Activated CD4-positive, alpha-beta T cell treated with anti-CD3 and anti-CD28 coated beads for 36 hours (primary cell): ENCODE data around the gene ABT1. TPM values are rescaled to one million over a fixed set of nuclear protein-coding genes. Genes with fewer than 3 reads are reported as not detected.

Experiments used
- ATAC-seq: fragments of 200-7000 bp; cut with Tn5 transposase; one replicate; pipeline ENCODE4 v1.10.0; 2021; ENCODE audit warnings: mild to moderate bottlenecking, moderate library complexity
- CTCF ChIA-PET: fragments of 350-600 bp; sonication (Branson Sonifier 250); formaldehyde crosslinking; loops from one replicate; lab custom pipeline; 2021; ENCODE audit warnings: antibody characterized with exemption; lab: Charles Lee
- POLR2A ChIA-PET: fragments of 350-600 bp; sonication (Branson Sonifier 250); formaldehyde crosslinking; loops from one replicate; lab custom pipeline; 2021; ENCODE audit warnings: antibody characterized with exemption, inconsistent platforms; lab: Charles Lee
- DNase-seq: peaks from one replicate; pipeline ENCODE4 v3.0.0-alpha.2; 2020
- H3K27ac Mint-ChIP-seq: one replicate; pipeline ENCODE4 v1.8.0; 2021; ENCODE audit warnings: mixed read lengths
- H3K27me3 Mint-ChIP-seq: one replicate; pipeline ENCODE4 v1.8.0; 2021; ENCODE audit warnings: mixed read lengths
- H3K36me3 Mint-ChIP-seq: one replicate; pipeline ENCODE4 v1.8.0; 2021; ENCODE audit warnings: low read depth, mixed read lengths
- H3K4me1 Mint-ChIP-seq: one replicate; pipeline ENCODE4 v1.8.0; 2021; ENCODE audit warnings: mixed read lengths
- H3K4me3 Mint-ChIP-seq: one replicate; pipeline ENCODE4 v1.8.0; 2021; ENCODE audit warnings: mild to moderate bottlenecking, moderate library complexity, mixed read lengths
- H3K9me3 Mint-ChIP-seq: one replicate; pipeline ENCODE4 v1.8.0; 2021; ENCODE audit warnings: low read depth, mixed read lengths
- intact Hi-C, 2 experiments: fragments of 100-400 bp; cut with DNase I in 1 of 2; cut with micrococcal nuclease in 1 of 2; formaldehyde crosslinking; loops; one replicate each; pipeline versions ENCODE4 v1.14.2 to v1.15.1; 2022 to 2024; cut with DNase I, micrococcal nuclease
- total RNA-seq, 2 experiments: library from RNA; stranded (reverse); gene quantifications; one replicate each; pipeline ENCODE4 v1.2.3, GENCODE V29; 2021

Gene ABT1
- total RNA-seq, 2 experiments from 2014 or later: 21.5 to 24.9 TPM

- Mint-ChIP-seq H3K4me1 (peaks cover 39% of the 10 kb centered on the region), H3K36me3 (peaks cover 5% of the 10 kb centered on the region), H3K27me3 (peaks cover 2% of the 10 kb centered on the region), H3K27ac (no peak overlapping the region), H3K9me3 (peaks cover 7% of the 10 kb centered on the region), H3K4me3 (no peak overlapping the region)
- no peak for ATAC-seq
- CTCF ChIA-PET: interaction anchor here (1.2 kb wide), 2 partner anchors 20 to 584 kb away, joined by 3 to 5 read pairs; no protein-coding TSS in a partner anchor
- DNase-seq: no peak
- POLR2A ChIA-PET: interaction anchor here (0.6 kb wide), 1 partner anchor 20 kb away, joined by 3 read pairs; no protein-coding TSS in a partner anchor
- intact Hi-C loops: no loop called here
Observed at GRCh38 chr6:26575494-26575939, 21.2 kb upstream of the ABT1 start.

GRCh38 chr6:26576407-26576843 lies 20.3 kb upstream of the ABT1 start:
- Mint-ChIP-seq H3K36me3 (peaks cover 5% of the 10 kb centered on the region), H3K27me3 (peaks cover 2% of the 10 kb centered on the region)

DNA sequence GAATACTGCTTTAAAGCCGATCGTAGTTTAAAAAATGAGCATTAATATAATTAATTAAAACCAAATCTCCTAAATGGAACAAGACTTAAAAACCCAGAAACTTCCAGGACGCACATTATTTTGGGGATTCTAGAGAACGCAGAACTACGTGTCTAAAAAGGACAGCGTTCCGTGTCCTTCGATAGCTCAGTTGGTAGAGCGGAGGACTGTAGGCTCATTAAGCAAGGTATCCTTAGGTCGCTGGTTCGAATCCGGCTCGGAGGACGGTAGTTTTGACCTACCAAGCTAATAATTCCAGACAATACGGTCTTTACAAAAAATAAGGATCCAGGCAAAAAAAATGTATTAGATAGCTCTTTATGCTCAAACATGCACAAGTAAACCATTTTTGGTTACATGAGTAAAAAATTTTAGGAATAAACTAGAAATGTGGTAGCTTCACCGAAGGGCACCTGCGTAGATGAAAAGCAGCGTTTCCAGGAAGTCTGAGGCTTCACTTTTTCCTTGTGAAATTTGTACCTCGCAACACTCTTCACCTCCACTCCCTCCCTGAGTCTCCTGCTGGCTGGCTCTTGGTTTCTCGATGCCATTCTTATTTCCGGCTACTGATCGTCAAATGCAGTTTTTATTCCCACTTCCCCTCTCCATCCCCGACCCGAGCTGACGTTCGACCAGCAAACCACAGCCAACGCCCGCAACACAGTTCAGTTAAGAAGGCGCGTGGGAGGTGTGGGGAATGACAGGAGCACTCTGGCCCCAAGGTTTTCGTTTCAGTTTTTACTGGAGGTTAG lies 19.6 kb upstream of the ABT1 start:
- H3K4me3 Mint-ChIP-seq: peak overlapping the region; percentile 71
- DNase-seq (peak; percentile 86), ATAC-seq (peak; percentile 65)
- H3K9me3 Mint-ChIP-seq: peaks cover 7% of the 10 kb centered on the region
- peaks cover 5% of the 10 kb centered on the region for H3K36me3 Mint-ChIP-seq
- H3K4me1 Mint-ChIP-seq: peaks cover 37% of the 10 kb centered on the region
- peak overlapping the region; percentile 68 for H3K27ac Mint-ChIP-seq
- peaks cover 2% of the 10 kb centered on the region for H3K27me3 Mint-ChIP-seq
- CTCF ChIA-PET: interaction anchor here (0.6 to 3.7 kb wide), 10 partner anchors 8 to 583 kb away, joined by 3 to 27 read pairs (median 3); no protein-coding TSS in a partner anchor
- POLR2A ChIA-PET: interaction anchor here (0.6 to 1.2 kb wide), 5 partner anchors 8 to 650 kb away, joined by 3 to 4 read pairs (median 4); partner anchors contain the start of gene BTN2A1
- intact Hi-C loops: loop anchor here in 1 of 2 experiments (1.0 kb wide), 1 partner anchor 19 kb away; the partner anchor contains the start of gene ABT1

More at GRCh38 chr6:26576407-26576843, 20.3 kb upstream of the ABT1 start:
- DNase-seq (no peak), ATAC-seq (no peak)
- peak overlapping the region; percentile 63 for H3K27ac Mint-ChIP-seq
- H3K4me3 Mint-ChIP-seq: peak overlapping the region; percentile 71
- H3K4me1 Mint-ChIP-seq: peaks cover 44% of the 10 kb centered on the region
- intact Hi-C loops: no loop called here
- POLR2A ChIA-PET: interaction anchor here (0.6 to 1.2 kb wide), 4 partner anchors 8 to 381 kb away, joined by 3 to 4 read pairs (median 4); partner anchors contain the start of gene BTN2A1
- H3K9me3 Mint-ChIP-seq: peaks cover 7% of the 10 kb centered on the region
- CTCF ChIA-PET: interaction anchor here (0.6 to 3.7 kb wide), 9 partner anchors 8 to 583 kb away, joined by 3 to 27 read pairs (median 3); no protein-coding TSS in a partner anchor

- Mint-ChIP-seq H3K36me3 (peaks cover 5% of the 10 kb centered on the region), H3K4me1 (peaks cover 33% of the 10 kb centered on the region), H3K9me3 (peaks cover 7% of the 10 kb centered on the region), H3K27ac (peak overlapping the region; percentile 68), H3K27me3 (peaks cover 2% of the 10 kb centered on the region), H3K4me3 (peak overlapping the region; percentile 71)
- intact Hi-C loops: loop anchor here in 1 of 2 experiments (1.0 kb wide), 1 partner anchor 19 kb away; the partner anchor contains the start of gene ABT1
- ATAC-seq: no peak
- DNase-seq: no peak
- CTCF ChIA-PET: interaction anchor here (1.4 to 3.7 kb wide), 5 partner anchors 9 to 36 kb away, joined by 3 to 27 read pairs (median 6); no protein-coding TSS in a partner anchor
- POLR2A ChIA-PET: interaction anchor here (1.2 kb wide), 1 partner anchor 9 kb away, joined by 4 read pairs; no protein-coding TSS in a partner anchor
Observed at GRCh38 chr6:26577720-26578072, 19.1 kb upstream of the ABT1 start.

- peaks cover 5% of the 10 kb centered on the region for H3K36me3 Mint-ChIP-seq
- H3K4me1 Mint-ChIP-seq: peaks cover 27% of the 10 kb centered on the region
- ChIA-PET POLR2A (no interaction called here), CTCF (interaction anchor here (0.6 to 3.7 kb wide), 4 partner anchors 13 to 27 kb away, joined by 3 to 27 read pairs (median 4); no protein-coding TSS in a partner anchor)
- peaks cover 7% of the 10 kb centered on the region for H3K9me3 Mint-ChIP-seq
- ATAC-seq: no peak
- intact Hi-C loops: no loop called here
- no peak for DNase-seq
- H3K27ac Mint-ChIP-seq: no peak overlapping the region
- peak overlapping the region; percentile 30 for H3K4me3 Mint-ChIP-seq
- H3K27me3 Mint-ChIP-seq: peaks cover 6% of the 10 kb centered on the region
Observed at GRCh38 chr6:26578279-26578678, 18.5 kb upstream of the ABT1 start.

GRCh38 chr6:26578741-26579140 lies 18.0 kb upstream of the ABT1 start:
- H3K4me1 Mint-ChIP-seq: peaks cover 27% of the 10 kb centered on the region
- no peak for DNase-seq
- POLR2A ChIA-PET: interaction anchor here (0.7 kb wide), 1 partner anchor 337 kb away, joined by 3 read pairs; no protein-coding TSS in a partner anchor
- no peak overlapping the region for H3K4me3 Mint-ChIP-seq
- ATAC-seq: no peak
- peaks cover 5% of the 10 kb centered on the region for H3K36me3 Mint-ChIP-seq
- CTCF ChIA-PET: interaction anchor here (0.6 to 3.7 kb wide), 5 partner anchors 12 to 81 kb away, joined by 3 to 27 read pairs (median 3); no protein-coding TSS in a partner anchor
- intact Hi-C loops: no loop called here
- peaks cover 10% of the 10 kb centered on the region for H3K27me3 Mint-ChIP-seq
- peaks cover 7% of the 10 kb centered on the region for H3K9me3 Mint-ChIP-seq
- H3K27ac Mint-ChIP-seq: no peak overlapping the region

DNA sequence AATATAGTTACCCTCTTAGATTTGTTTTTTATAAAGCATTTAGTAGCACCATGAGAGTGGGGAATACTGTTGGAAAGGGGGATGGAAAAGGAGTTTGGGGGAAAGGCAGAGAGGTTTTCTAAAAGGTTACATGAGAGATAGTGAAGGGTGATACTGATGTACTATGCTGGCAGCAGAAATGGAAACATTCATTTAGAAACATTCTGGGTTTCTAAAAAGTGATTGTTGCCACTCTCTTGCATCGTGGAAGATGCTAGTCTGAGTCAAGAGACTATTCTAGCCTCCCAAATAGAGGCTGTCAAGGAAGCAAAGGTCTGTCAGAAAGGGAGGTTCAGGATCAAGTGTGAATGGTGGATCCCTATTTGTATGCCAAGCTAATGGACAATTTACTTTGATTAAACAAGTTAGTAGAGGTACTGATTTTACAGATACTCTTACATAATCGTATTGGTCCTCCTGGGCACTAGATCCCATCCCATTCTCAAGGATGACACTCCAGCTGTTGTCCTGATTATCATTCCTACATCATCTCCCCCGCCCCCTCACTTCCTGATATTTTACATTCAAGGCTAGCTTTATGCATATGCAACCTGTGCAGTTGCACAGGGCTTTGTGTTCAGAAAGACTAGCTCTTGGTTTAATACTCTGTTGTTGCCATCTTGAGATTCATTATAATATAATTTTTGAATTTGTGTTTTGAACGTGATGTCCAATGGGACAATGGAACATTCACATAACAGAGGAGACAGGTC lies 15.4 kb upstream of the ABT1 start:
- Mint-ChIP-seq H3K9me3 (peaks cover 7% of the 10 kb centered on the region), H3K4me3 (no peak overlapping the region), H3K27ac (peak overlapping the region; percentile 5), H3K4me1 (peaks cover 25% of the 10 kb centered on the region), H3K36me3 (peaks cover 5% of the 10 kb centered on the region), H3K27me3 (peaks cover 23% of the 10 kb centered on the region)
- ATAC-seq: no peak
- no peak for DNase-seq
- intact Hi-C loops: no loop called here
- CTCF ChIA-PET: interaction anchor here (0.7 to 2.3 kb wide), 3 partner anchors 10 to 1069 kb away, joined by 5 to 12 read pairs (median 5); no protein-coding TSS in a partner anchor
- POLR2A ChIA-PET: no interaction called here

- Mint-ChIP-seq H3K27ac (no peak overlapping the region), H3K27me3 (peaks cover 35% of the 10 kb centered on the region), H3K4me1 (no peaks in the 10 kb centered on the region), H3K9me3 (no peaks in the 10 kb centered on the region), H3K36me3 (no peaks in the 10 kb centered on the region), H3K4me3 (no peak overlapping the region)
- CTCF ChIA-PET: interaction anchor here (0.7 to 1.0 kb wide), 3 partner anchors 12 to 168 kb away, joined by 3 to 5 read pairs (median 3); no protein-coding TSS in a partner anchor
- POLR2A ChIA-PET: no interaction called here
- DNase-seq (no peak), ATAC-seq (no peak)
- intact Hi-C loops: no loop called here
Observed at GRCh38 chr6:26588965-26589364, 7.8 kb upstream of the ABT1 start.

GRCh38 chr6:26592649-26593048 lies 4.1 kb upstream of the ABT1 start:
- DNase-seq (no peak), ATAC-seq (no peak)
- H3K27me3 Mint-ChIP-seq: peaks cover 25% of the 10 kb centered on the region
- H3K4me3 Mint-ChIP-seq: no peak overlapping the region
- CTCF ChIA-PET: interaction anchor here (1.0 to 1.7 kb wide), 4 partner anchors 15 to 261 kb away, joined by 3 to 6 read pairs (median 4); no protein-coding TSS in a partner anchor
- POLR2A ChIA-PET: no interaction called here
- no peaks in the 10 kb centered on the region for H3K9me3 Mint-ChIP-seq
- peaks cover 6% of the 10 kb centered on the region for H3K4me1 Mint-ChIP-seq
- H3K36me3 Mint-ChIP-seq: peaks cover 2% of the 10 kb centered on the region
- H3K27ac Mint-ChIP-seq: no peak overlapping the region
- intact Hi-C loops: no loop called here

DNA sequence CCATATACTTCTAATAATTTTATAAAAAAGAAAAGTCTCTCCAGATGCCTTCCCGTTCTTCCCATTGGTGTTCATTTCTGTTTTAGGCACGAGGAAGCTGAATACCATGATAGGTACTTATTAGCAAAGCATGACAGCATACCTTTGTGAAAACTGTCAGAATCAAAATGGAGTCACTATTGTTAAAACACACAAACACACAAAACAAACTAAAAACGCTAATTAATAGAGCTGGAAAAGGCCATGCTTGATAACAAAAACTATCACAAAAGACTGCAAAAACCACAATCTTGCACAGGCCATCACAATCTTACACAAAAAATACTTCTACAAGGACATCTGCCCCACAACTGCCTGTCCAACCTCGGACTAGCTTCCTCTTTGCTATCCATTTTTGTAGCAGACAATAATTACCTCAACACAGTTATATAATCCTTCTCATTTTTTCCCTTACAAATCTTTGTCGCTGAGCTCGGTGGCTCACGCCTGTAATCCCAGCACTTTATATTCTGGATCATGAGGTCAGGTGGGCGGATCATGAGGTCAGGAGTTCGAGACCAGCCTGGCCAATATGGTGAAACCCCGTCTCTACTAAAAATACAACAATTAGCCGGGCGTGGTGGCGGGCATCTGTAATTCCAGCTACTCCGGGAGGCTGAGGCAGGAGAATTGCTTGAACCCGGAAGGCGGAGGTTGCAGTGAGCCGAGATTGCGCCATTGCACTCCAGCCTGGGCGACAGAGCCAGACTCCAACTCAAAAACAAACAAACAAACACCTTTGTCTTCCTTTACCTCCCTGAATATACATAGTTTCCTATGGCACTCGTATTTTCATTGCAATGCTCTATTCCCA lies 3.2 kb upstream of the ABT1 start:
- peaks cover 15% of the 10 kb centered on the region for H3K4me1 Mint-ChIP-seq
- H3K27ac Mint-ChIP-seq: no peak overlapping the region
- DNase-seq: no peak
- H3K36me3 Mint-ChIP-seq: peaks cover 11% of the 10 kb centered on the region
- intact Hi-C loops: no loop called here
- H3K27me3 Mint-ChIP-seq: peaks cover 25% of the 10 kb centered on the region
- no peak for ATAC-seq
- ChIA-PET CTCF (interaction anchor here (1.0 to 3.5 kb wide), 7 partner anchors 15 to 272 kb away, joined by 3 to 44 read pairs (median 6); no protein-coding TSS in a partner anchor), POLR2A (no interaction called here)
- H3K9me3 Mint-ChIP-seq: no peaks in the 10 kb centered on the region
- H3K4me3 Mint-ChIP-seq: no peak overlapping the region
